DND-41 (cell line): Measurements from ENCODE around the gene DNAJB4.

Experiments
- EZH2 ChIP-seq: IDR thresholded peaks from 3 replicates; pipeline ENCODE4 v1.6.1; 2012; ENCODE audit warnings: borderline replicate concordance, low read depth, mild to moderate bottlenecking, moderate library complexity, low read length, inconsistent platforms; ENCODE audit not compliant: severe bottlenecking
- TF ChIP-seq, protein P1 (sequence below): IDR thresholded peaks from 2 replicates; pipeline ENCODE4 v1.5.1; 2012; ENCODE audit warnings: borderline replicate concordance, low read length, moderate library complexity, mild to moderate bottlenecking; ENCODE audit not compliant: poor library complexity, severe bottlenecking; ENCODE audit errors: extremely low read depth

GRCh38 chr1:78007677-78008341 is 3.1 kb downstream of the DNAJB4 start:
- TF ChIP-seq, protein P1, sequence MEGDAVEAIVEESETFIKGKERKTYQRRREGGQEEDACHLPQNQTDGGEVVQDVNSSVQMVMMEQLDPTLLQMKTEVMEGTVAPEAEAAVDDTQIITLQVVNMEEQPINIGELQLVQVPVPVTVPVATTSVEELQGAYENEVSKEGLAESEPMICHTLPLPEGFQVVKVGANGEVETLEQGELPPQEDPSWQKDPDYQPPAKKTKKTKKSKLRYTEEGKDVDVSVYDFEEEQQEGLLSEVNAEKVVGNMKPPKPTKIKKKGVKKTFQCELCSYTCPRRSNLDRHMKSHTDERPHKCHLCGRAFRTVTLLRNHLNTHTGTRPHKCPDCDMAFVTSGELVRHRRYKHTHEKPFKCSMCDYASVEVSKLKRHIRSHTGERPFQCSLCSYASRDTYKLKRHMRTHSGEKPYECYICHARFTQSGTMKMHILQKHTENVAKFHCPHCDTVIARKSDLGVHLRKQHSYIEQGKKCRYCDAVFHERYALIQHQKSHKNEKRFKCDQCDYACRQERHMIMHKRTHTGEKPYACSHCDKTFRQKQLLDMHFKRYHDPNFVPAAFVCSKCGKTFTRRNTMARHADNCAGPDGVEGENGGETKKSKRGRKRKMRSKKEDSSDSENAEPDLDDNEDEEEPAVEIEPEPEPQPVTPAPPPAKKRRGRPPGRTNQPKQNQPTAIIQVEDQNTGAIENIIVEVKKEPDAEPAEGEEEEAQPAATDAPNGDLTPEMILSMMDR, result no peak
- TF ChIP-seq EZH2, result no peak
